Measurements from ENCODE around the gene TOR4A. TPM values are rescaled to one million over a fixed set of nuclear protein-coding genes. Genes with fewer than 3 reads are reported as not detected.

TOR4A gene
- total RNA-seq (2014; rRNA removed) (28.9 and 32.7 TPM in 2 replicates), Bru-seq, nascent RNA (percentile 55 among the genes with signal in this experiment), BruChase-seq, experiment 1, labeled RNA remaining after a 6-hour chase (percentile 89 among the genes with signal in this experiment), BruChase-seq, experiment 2, labeled RNA remaining after a 2-hour chase (percentile 84 among the genes with signal in this experiment)
- long read RNA-seq, full-length matches to known transcripts: 7 of 32 reads
- long read RNA-seq, partial matches to known transcripts: 25 of 32 reads
- long read RNA-seq, other reads (novel, unspliced or antisense): 0 of 32 reads

- Histone ChIP-seq H3F3A (ENCODE audit: low read length, unreplicated experiment) (no peaks in the 10 kb centered on the region), H3K4me1 (ENCODE audit: insufficient read depth, low read length) (peaks cover 17% of the 10 kb centered on the region), H3K36me3 (ENCODE audit: low read depth, low read length) (no peaks in the 10 kb centered on the region), H3K9me3 (ENCODE audit: low read length) (no peaks in the 10 kb centered on the region), H3K9ac (ENCODE audit: low read length) (peak within 1 kb of the TSS; percentile 79), H2AFZ (ENCODE audit: low read length) (0 out of 2 replicates have a peak within 1 kb of the TSS, but pooled peaks have one; percentile 46), H3K4me2 (ENCODE audit: low read length) (peak within 1 kb of the TSS; percentile 87), H3K9me2 (replicated peaks; ENCODE audit: low read length) (no peaks in the 10 kb centered on the region), H4K20me1 (ENCODE audit: low read length) (no peaks in the 10 kb centered on the region), H3K4me3 (ENCODE audit: low read length) (peak within 1 kb of the TSS; percentile 67), H3K27ac (ENCODE audit: low read length) (peak within 1 kb of the TSS; percentile 79), H3K27me3 (ENCODE audit: low read length) (no peaks in the 10 kb centered on the region), H3K79me2 (ENCODE audit: low read length) (peaks cover 19% of the 10 kb centered on the region)
- POLR2A ChIA-PET (ENCODE audit: unreplicated experiment): interaction anchor here (0.6 to 1.0 kb wide), 3 partner anchors 9 to 105 kb away, joined by 3 to 8 read pairs (median 4); no protein-coding TSS in a partner anchor
- intact Hi-C loops (cut with micrococcal nuclease): no loop called here
- peak; percentile 93 for ATAC-seq
- CTCF ChIA-PET: interaction anchor here (0.6 to 1.0 kb wide), 2 partner anchors 9 to 54 kb away, joined by 4 to 11 read pairs; no protein-coding TSS in a partner anchor
- no TSS peak for BruUV-seq (replicated peaks)
- DNase-seq: peak; percentile 86
- TF ChIP-seq EZH2 (IDR thresholded peaks at IDR 0.05; ENCODE audit: low read length, unreplicated experiment) (no peak), CTCF (conservative IDR thresholded peaks at IDR 0.05; ENCODE audit: low read depth, low read length) (peak; percentile 49), EZH2phosphoT487 (IDR thresholded peaks at IDR 0.05; ENCODE audit: borderline replicate concordance, low read length) (no peak)
Observed at GRCh38 chr9:137277329-137278041, at the start of gene TOR4A. TOR4A (plus strand) TSS chr9:137277726; CDS start chr9:137278690, 964 bp downstream.

GRCh38 chr9:137227853-137228505 lies 49.5 kb upstream of the TOR4A start:
- DNase-seq: no peak
- Histone ChIP-seq H4K20me1 (ENCODE audit: low read length) (no peaks in the 10 kb centered on the region), H2AFZ (ENCODE audit: low read length) (no peak overlapping the region), H3K9me2 (replicated peaks; ENCODE audit: low read length) (no peaks in the 10 kb centered on the region), H3K36me3 (ENCODE audit: low read depth, low read length) (no peaks in the 10 kb centered on the region), H3K4me3 (ENCODE audit: low read length) (no peak overlapping the region), H3K79me2 (ENCODE audit: low read length) (peaks cover 19% of the 10 kb centered on the region), H3K4me1 (ENCODE audit: insufficient read depth, low read length) (peaks cover 40% of the 10 kb centered on the region), H3K27me3 (ENCODE audit: low read length) (no peaks in the 10 kb centered on the region), H3K9ac (ENCODE audit: low read length) (no peak overlapping the region; the same call in 1 of the 2 replicates), H3K27ac (ENCODE audit: low read length) (peak overlapping the region; percentile 99), H3K4me2 (ENCODE audit: low read length) (peak overlapping the region; percentile 88), H3K9me3 (ENCODE audit: low read length) (no peaks in the 10 kb centered on the region), H3F3A (ENCODE audit: low read length, unreplicated experiment) (peaks cover 2% of the 10 kb centered on the region)
- POLR2A ChIA-PET (ENCODE audit: unreplicated experiment): interaction anchor here (1.1 kb wide), 1 partner anchor 13 kb away, joined by 4 read pairs; the partner anchor contains the start of gene TUBB4B
- no TSS peak for BruUV-seq (replicated peaks)
- intact Hi-C loops (cut with micrococcal nuclease): loop anchor here (5.0 kb wide), 2 partner anchors 41 to 111 kb away; partner anchors contain the start of genes ANAPC2 and SSNA1
- TF ChIP-seq EZH2phosphoT487 (IDR thresholded peaks at IDR 0.05; ENCODE audit: borderline replicate concordance, low read length): no peak
- TF ChIP-seq CTCF (conservative IDR thresholded peaks at IDR 0.05; ENCODE audit: low read depth, low read length): no peak
- no peak for TF ChIP-seq EZH2 (IDR thresholded peaks at IDR 0.05; ENCODE audit: low read length, unreplicated experiment)
- CTCF ChIA-PET: interaction anchor here (1.0 to 1.1 kb wide), 3 partner anchors 9 to 71 kb away, joined by 3 to 4 read pairs (median 3); no protein-coding TSS in a partner anchor
- no peak for ATAC-seq
